ENCODE results near the gene GPR83.
"Not testable (repeated sequence)": the region's sequence is repeated elsewhere in the genome, so short reads cannot be mapped to it uniquely, and the experiment has no call there.

The GPR83 gene

GRCh38 chr11:94400839-94401772, at the start of gene GPR83:
TSS of gene GPR83 (minus strand) at chr11:94401419. CDS start at chr11:94401247, 172 bp downstream.
- no peak for DNase-seq (ENCODE audit: low read depth, low spot score)

- DNase-seq (ENCODE audit: low read depth, low spot score), result no peak
These were observed 48.8 kb upstream of the GPR83 start for GRCh38 chr11:94450048-94450447.

- DNase-seq (ENCODE audit: low read depth, low spot score), result no peak
These were observed 48.2 kb upstream of the GPR83 start for GRCh38 chr11:94449437-94449836.

- no peak for DNase-seq (ENCODE audit: low read depth, low spot score)
These were observed 47.8 kb upstream of the GPR83 start for GRCh38 chr11:94449029-94449428.

- DNase-seq (ENCODE audit: low read depth, low spot score), result no peak
These were observed 45.9 kb upstream of the GPR83 start for GRCh38 chr11:94447149-94447548.

- no peak for DNase-seq (ENCODE audit: low read depth, low spot score)
These were observed 44.4 kb upstream of the GPR83 start for GRCh38 chr11:94445641-94446040.

- DNase-seq (ENCODE audit: low read depth, low spot score), result no peak
These were observed 31.8 kb upstream of the GPR83 start for GRCh38 chr11:94433049-94433448.

- DNase-seq (ENCODE audit: low read depth, low spot score), result no peak
These were observed 23.4 kb upstream of the GPR83 start for GRCh38 chr11:94424662-94425061.

GRCh38 chr11:94424011-94424410, 22.8 kb upstream of the GPR83 start:
- no peak for DNase-seq (ENCODE audit: low read depth, low spot score)

- no peak for DNase-seq (ENCODE audit: low read depth, low spot score)
These were observed 22.3 kb upstream of the GPR83 start for GRCh38 chr11:94423507-94423906.

GRCh38 chr11:94418123-94418765, 17.0 kb upstream of the GPR83 start:
- DNase-seq (ENCODE audit: low read depth, low spot score), result no peak

GRCh38 chr11:94417386-94417987, 16.3 kb upstream of the GPR83 start:
- no peak for DNase-seq (ENCODE audit: low read depth, low spot score)

GRCh38 chr11:94405062-94405833, 4.0 kb upstream of the GPR83 start:
- no peak for DNase-seq (ENCODE audit: low read depth, low spot score)

GRCh38 chr11:94402355-94402754, 1.1 kb upstream of the GPR83 start:
- DNase-seq (ENCODE audit: low read depth, low spot score), result no peak

- DNase-seq (ENCODE audit: low read depth, low spot score), result no peak
These were observed 600 bp upstream of the GPR83 start for GRCh38 chr11:94401773-94402265.

- no peak for DNase-seq (ENCODE audit: low read depth, low spot score)
These were observed 771 bp downstream of the GPR83 start for GRCh38 chr11:94400457-94400838.

- DNase-seq (ENCODE audit: low read depth, low spot score), result no peak
These were observed 1.2 kb downstream of the GPR83 start for GRCh38 chr11:94400050-94400449.

- DNase-seq (ENCODE audit: low read depth, low spot score), result no peak
These were observed 3.1 kb downstream of the GPR83 start for GRCh38 chr11:94398101-94398500.

- DNase-seq (ENCODE audit: low read depth, low spot score), result no peak
These were observed 4.9 kb downstream of the GPR83 start for GRCh38 chr11:94396282-94396681.

GRCh38 chr11:94391937-94392336, 9.3 kb downstream of the GPR83 start:
- not testable (repeated sequence) for DNase-seq (ENCODE audit: low read depth, low spot score)

GRCh38 chr11:94379613-94380012, 21.6 kb downstream of the GPR83 start:
- no peak for DNase-seq (ENCODE audit: low read depth, low spot score)

GRCh38 chr11:94376841-94377240, 24.4 kb downstream of the GPR83 start:
- no peak for DNase-seq (ENCODE audit: low read depth, low spot score)
